K562 treated with DMSO at 1 percent for 48 hours (cell line): ENCODE results near the gene CLEC4D. TPM values are rescaled to one million over a fixed set of nuclear protein-coding genes. Genes with fewer than 3 reads are reported as not detected.

ENCODE experiments used
- total RNA-seq: library from RNA; unstranded; fragments of 300-600 nt; gene quantifications from 2 replicates; pipeline ENCODE4 v1.2.3, GENCODE V29; 2022; ENCODE audit warnings: low replicate concordance; ENCODE audit errors: extremely low read depth

CLEC4D gene
- not detected in 2 replicates for total RNA-seq

GRCh38 chr12:8513256-8513655 lies at the start of gene CLEC4D:
CLEC4D (plus strand) TSS chr12:8513503; CDS start chr12:8513733, 230 bp downstream.

GRCh38 chr12:8540831-8541230 lies 27.5 kb downstream of the CLEC4D start, which contains the start of gene CLEC4E:
CLEC4E (minus strand) TSS chr12:8540905; CDS start chr12:8540797, 108 bp downstream.

Other genes with a start within 250 kb of the CLEC4D start
- not detected in 2 replicates for gene CLEC6A, start 57.5 kb upstream of the CLEC4D start, total RNA-seq
- gene CLEC4E, start 27.4 kb downstream of the CLEC4D start, total RNA-seq, result not detected in 2 replicates
- gene AICDA, start 99.4 kb downstream of the CLEC4D start, total RNA-seq, result not detected in 2 replicates
- not detected in 2 replicates for gene MFAP5, start 149.3 kb downstream of the CLEC4D start, total RNA-seq
- gene RIMKLB, start 184.5 kb downstream of the CLEC4D start, total RNA-seq, result not detected in 2 replicates